ENCODE results near the gene BCAS3.
"Not testable (repeated sequence)": the region's sequence is repeated elsewhere in the genome, so short reads cannot be mapped to it uniquely, and the experiment has no call there.

BCAS3 gene

GRCh38 chr17:61135782-61136181 is 458.1 kb downstream of the BCAS3 start:
- DNase-seq, result no peak

DNA sequence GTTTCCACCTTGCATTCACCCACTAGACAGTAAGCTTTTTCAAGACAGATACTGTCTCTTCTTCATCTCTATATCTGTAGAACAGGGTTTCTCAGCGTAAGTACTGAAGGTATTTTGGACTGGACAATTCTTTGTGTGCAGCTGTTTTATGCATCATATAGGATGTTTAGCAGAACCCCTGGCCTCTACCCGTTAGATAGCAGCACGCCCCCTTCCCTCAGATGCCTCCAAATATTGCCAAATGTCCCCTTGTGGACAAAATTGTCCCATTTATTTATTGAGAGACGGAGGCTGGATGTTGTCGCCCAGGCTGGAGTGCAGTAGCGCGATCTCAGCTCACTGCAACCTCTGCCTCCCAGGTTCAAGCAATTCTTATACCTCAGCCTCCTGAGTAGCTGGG is 458.6 kb downstream of the BCAS3 start:
- no peak for DNase-seq

DNA sequence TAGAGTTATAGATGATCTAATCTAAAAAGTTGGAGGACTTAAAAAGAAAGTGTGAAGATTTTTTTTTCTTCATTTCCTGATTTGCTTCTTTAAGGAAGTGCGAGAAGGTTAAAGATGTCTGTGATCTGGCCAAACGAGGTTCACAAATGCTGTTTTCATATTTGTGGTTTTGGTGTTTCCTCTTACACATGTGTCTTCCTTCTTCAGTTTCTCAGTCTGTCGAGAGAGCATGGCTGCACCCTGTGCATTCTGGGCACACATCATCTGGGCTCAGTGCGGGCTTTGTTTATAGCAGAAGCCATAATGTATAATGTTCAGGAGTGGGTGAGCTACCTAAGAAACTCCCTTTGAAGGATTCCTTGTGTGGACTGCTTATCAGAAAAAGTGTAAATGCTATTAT is 461.6 kb downstream of the BCAS3 start:
- peak; percentile 66 for DNase-seq

DNA sequence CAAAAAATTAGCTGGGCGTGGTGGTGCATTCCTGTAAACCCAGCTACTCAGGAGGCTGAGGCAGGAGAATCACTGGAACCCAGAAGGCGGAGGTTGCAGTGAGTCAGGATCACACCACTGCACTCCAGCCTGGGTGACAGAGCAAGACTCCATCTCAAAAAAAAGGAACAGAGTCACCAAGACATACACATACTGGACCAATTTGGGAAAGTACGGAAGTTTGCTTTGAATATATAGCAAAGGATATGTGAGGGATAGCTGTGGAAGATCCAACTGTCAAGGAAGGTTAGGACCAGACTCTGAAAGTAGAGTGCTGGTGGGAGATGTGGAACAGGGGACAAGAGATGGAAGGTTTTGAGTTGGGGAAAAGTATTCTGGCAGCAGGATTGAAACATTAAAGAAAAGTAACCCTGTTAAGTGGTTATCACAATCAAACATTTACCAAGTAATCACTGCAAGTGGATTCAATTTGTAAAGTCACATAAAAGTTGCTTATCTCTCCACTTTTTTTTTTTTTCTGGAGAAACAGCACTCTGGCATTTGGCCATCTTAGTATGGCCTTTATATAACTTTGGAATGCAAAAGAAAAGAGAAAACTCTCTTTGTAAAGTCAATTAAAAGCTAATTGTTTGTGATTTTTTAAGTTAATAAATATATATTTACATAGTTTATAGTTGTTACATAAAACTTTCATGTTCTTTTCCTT is 462.6 kb downstream of the BCAS3 start:
- no peak for DNase-seq

DNA sequence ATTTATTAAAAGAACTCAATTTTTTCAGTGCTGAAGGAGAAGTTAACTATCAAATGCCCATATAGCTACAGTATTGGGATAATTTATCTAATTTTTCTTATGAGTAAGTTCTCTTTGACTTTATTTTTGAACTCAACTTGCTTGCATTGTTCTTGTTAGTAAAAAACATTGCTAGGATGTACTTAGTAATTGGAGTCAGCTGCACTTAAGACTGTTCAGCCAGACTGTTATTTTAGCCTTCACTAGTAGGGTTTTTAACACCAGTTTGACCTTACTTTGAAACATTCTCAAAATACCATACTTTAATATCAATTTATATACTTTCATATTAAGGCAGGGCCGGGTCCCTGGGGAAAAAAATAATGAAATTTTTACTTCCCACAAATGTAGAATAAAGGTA is 465.4 kb downstream of the BCAS3 start:
- DNase-seq, result no peak

GRCh38 chr17:61144137-61144536 is 466.5 kb downstream of the BCAS3 start:
- no peak for DNase-seq

DNA sequence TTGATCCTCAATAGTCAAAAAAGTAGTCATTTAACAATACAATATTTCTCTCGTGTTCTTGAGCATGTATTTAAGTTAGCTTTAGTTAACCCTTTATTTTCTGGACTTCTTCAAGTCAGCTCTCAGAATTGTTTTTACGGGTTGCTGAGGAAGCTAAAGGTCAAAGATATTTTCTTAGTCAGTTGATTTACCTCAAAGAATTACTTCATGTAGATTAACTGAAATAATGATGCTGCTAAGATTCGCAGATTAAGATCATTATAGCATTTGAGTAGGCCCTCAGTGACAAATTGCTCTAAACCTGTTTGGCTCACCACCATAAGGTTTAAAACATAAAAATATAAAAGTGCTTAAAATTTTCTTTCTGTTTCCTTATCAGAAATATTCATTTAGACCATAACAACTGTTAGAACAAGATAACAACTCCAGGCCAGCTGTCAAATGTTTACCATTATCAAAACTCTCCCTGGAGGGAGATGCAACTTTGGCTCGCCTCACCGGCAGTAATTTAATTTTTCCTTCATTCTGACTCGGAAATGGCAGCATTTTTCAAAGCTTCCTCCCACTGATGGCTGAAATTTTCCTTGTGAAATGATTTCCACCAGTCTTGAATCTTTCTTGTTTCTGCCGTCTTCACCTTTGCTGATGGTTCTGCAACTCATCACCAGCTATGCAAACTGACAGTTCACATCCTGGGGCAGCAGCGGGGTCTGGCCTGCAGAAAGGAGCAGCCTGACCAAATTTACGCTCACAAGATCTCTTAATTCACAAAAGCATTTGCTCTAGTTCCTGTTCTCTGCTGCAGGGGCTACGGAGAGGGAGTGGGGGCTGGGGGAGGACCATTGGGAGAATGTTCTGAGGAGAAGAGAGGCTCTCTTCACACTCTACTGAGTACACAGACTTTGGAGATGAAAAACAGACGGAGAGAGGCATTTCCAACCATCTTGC is 467.2 kb downstream of the BCAS3 start:
- DNase-seq, result no peak

DNA sequence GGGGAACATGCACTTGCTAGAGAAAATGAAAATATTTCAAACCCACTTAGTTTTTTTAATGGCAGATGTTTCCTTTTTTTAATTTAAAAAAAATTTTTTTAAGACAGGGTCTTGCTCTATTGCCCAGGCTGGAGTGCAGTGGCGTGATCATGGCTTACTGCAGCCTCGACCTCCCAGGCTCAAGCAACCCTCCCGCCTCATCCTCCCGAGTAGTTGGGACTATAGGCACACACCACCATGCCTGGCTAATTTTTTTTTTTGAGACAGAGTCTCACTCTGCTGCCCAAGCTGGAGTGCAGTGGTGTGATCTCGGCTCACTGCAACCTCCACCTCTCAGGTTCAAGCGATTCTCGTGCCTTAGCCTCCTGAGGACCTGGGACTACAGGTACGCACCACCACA is 469.2 kb downstream of the BCAS3 start:
- not testable (repeated sequence) for DNase-seq

DNA sequence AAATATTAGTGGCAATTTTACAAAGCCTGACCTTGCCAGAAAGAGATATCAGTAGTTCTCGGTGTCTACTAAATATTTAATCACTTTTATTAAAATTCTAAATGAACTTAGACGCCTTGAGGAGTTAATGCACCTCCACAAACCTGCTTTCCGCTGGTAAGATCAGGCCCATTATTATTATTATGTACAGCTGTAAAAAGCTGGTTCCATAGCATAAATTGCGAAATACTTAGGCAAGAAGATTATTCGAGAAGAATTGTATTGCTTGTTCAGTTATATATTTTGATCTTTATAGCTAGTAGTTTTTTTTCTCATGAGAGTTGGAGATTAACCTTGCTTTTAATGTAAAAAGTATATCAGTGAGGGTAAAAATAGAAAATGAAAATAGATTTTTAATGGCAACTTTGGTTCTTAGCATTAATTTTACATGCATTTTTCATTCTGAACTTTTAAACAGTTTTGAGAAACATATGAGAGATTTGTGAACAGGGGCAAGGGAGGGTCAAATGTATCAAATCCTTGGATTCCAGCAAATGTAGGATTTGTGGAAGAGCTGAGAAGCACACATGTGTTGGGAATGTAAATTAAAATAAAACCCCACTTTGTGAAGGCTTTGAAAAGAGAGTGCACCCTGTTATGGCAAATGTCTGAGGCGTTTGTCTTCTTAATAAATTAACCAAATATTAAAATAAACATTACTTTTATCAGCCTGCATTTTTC is 471.6 kb downstream of the BCAS3 start:
- no peak for DNase-seq

- DNase-seq, result no peak
These were observed 472.3 kb downstream of the BCAS3 start for GRCh38 chr17:61149862-61150362.

DNA sequence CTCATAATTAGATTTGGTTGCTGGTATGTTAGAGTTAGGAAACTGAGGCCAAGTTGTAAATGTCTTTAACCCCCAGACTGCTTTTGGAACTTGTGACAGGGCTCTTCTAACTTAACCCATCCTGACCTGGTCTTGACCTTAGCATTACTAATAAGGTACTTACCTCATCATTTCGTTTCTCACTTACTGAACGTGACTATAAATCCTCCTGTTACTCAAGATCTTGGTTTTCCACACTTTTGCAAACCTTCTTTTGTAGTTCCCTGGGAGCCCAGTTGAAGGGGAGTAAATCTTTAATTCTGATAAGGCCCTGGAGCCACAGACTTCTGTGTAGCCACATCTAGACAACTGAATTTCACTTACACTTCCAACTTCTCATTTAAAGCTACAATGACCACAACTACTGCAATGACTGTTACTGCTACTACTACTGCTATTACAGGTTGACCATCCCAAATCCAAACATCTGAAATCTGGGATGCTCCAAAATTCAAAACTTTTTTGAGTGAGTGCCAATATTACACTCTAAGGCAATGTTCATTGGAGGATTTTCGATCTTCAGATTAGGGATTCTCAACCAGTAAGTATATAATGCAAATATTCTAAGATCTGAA is 473.1 kb downstream of the BCAS3 start:
- no peak for DNase-seq

DNA sequence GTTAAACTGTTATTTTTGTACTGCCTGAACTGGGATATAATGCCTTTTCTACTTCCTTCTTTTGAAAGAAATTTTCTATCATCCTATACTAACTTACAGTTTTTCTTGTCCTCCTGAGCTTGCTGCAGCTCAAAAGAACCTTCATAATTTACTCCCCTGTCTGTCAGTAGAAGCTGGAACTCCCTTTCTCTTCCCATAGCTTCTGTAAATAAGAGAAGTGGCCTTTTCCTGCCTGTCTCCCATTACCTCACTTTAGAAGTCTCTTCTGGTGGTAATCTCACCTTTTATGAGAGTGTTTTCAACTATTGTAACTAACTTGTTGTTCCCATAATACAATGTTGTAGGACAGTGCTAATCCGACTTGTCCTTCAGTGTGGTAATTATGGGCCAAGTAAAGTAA is 475.2 kb downstream of the BCAS3 start:
- no peak for DNase-seq

DNA sequence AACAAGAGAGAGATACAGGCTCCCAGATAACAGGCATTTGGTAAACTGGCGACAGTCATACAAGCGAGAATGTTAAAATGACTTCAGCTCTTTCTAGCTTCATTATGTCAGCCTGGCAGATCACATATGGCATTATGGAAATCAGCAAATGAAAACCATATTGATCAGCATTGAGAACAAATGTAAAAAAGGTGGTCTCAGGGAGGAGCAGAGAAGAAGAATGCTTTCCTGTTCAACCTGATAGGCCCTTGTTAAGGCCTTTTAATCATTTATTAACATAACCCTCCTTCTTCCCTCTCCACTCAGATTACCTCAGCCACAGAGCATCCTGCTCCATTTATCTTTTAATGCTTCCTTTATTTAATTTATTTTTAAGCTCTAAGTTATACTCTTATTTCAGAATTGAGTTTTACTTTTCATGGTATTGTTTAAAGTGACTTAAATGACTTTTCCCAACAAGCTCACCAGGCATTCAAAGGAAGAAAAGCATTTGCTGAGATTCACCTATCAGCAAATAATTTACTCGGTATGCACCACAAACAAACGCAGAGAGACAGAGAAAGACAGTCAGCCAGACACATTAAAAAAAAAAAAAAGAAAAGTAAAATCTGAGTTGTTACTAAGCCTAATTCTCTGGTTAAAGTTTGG is 478.1 kb downstream of the BCAS3 start:
- DNase-seq, result no peak

DNA sequence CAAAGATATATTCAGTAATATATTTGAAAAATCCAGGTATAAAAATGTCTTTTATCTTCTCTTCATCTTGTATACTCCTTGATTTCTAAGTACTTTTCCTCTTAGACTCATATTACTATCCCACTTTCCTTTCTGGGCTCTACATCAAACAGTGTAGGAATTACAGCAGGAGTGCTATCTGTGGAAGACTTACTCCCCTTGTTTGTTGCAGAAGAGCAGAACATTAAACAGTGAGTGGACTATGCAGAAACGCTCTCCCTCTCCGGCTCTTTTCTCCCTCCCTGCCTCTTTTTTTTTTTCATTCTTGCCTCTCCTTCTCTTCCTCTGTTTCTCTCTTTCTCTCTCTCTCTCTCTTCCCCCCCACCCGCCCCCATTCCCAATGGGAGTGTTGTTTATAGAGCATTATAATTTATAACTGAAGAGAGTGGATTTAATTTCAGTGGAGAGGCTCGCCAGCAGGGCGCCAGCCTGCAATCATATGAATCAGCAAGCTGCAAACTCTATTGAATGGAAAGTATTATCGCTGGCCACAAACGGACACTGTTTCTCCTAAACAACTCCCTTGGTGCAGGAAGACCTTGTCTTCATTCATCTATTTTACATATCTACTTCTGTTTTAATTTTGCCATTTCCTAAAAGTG is 479.7 kb downstream of the BCAS3 start:
- no peak for DNase-seq

DNA sequence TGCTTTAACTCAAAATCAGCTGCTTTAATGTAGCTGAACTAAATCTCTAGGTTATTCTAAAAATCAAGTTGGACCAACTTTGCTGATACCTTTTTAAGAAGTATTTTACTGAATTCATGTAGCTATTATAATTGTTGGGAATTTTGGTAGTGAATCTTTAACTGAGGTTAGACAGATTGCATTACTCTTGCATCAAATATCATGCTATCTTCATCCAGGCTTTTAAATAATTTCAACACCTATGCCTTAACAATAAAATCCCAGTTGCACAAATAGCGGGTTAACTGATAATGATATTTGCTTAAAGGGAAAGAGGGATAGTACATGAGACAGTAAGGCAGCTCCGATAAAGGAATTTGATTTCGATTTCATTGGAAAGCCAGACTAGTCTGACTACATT is 480.7 kb downstream of the BCAS3 start:
- DNase-seq, result no peak

DNA sequence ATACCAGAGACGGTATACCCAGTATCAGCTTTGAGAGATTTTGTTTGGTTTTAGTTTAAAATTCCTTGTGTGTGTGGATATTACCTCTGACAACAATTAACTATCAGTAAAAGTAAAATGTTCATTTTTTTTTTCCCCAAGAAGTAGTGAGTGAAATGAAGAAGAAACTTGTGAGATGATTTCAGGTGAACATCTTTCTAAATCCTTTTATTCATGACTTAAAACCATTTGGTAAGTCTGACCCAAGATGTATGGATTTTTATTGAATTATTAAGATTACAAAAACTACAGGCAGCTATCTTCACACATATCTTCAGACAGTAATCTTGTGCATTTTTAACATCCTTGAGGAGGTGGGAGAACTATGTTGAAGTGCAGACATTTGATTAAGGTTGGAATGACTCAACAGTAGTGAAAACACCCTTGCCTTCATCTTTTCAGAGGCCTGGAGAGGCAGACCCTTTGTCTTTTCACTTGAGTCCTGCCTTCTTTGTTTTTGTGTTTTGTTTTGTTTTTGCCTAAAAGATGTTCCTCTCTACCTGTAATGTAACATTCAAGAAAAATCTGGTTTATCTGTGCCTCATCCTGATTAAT is 481.7 kb downstream of the BCAS3 start:
- DNase-seq, result no peak

GRCh38 chr17:61160204-61160603 is 482.6 kb downstream of the BCAS3 start:
- DNase-seq, result no peak

DNA sequence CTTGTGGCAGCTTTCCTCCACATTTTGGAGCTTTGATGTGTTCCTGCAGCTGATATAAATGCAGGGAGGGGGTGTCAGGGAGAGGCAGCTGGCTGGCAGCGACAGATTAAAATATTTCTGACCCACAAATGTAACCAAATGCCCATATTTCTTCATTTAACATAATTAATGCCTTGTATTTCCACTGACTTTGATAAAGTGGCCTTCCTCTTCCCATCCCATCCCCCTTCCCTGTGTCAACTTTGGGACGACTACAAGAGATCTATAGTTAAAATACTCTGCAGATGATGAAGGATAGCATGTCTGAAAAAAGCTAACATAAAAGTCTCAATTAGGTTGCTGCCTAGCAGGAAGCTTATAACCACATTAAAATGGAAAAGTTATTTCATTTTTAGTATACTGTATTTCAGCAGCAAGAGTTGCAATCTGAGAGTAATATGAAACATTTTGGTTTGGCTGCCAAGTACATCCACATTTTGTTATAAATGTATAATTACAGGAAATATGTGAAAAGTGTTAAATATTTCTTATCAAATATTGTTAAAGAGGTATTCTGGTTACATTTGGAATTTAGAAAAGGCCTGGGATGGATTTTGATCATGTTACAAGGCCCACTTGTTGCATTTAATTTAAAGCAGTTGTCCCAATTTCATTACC is 483.3 kb downstream of the BCAS3 start:
- DNase-seq, result no peak

DNA sequence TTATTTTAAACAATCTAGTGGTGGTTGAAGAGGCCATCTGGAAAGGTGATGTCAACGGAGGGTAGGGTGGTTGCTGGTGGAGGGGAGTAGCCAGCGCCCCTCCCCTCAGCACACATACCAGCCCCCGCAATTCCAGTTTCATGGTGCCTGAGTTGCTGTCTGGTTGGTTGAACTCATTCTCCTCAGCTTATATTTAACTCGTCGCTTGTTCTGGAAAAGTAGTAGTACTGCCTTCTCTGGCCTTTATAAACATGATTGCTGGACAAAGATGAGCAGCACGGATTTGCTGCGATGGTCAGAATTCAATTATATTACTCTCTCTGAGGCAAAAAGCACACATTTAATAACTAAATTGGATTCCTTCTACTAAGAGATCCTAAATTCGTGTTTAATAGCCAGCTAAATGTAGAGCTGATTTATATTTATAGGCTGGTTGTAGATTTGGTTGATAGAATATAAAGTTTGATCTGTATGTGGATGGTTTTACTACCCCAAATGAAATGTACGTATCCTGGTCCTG is 484.0 kb downstream of the BCAS3 start:
- no peak for DNase-seq

GRCh38 chr17:61164517-61164916 is 486.9 kb downstream of the BCAS3 start:
- DNase-seq, result no peak

DNA sequence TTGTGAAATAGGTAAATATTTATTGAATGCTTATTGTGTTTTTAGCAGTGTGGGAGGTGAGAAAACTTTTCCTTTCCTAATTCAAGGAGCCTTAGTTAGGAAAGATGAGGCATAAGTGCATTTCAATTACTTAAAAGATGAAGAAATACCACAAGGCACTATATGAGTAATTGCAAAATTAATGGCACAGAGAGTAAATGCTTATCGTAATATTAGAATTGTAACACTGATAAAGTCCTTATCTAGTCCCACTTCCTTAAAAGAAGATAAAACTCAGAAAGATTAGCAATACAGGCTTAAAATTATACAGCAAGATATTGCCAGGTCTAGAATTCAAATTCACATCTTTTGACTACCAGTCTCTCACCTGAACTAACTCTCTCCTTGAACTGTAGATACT is 489.4 kb downstream of the BCAS3 start:
- DNase-seq, result no peak

Data from CD4-positive, alpha-beta T cell treated with Interleukin-17A for 4 hours (primary cell).